Measurements from ENCODE around the gene CHAC2. TPM values are rescaled to one million over a fixed set of nuclear protein-coding genes. Genes with fewer than 3 reads are reported as not detected.
"Not testable (repeated sequence)": the region's sequence is repeated elsewhere in the genome, so short reads cannot be mapped to it uniquely, and the experiment has no call there.

Gene CHAC2
- total RNA-seq (2022) (7.4 and 10.5 TPM in 2 replicates), Bru-seq, nascent RNA (percentile 57 among the genes with signal in this experiment), BruChase-seq, experiment 1, labeled RNA remaining after a 6-hour chase (percentile 71 among the genes with signal in this experiment), BruChase-seq, experiment 2, labeled RNA remaining after a 2-hour chase (percentile 67 among the genes with signal in this experiment)
- long read RNA-seq, transcript CHAC2-201 (3 exons, 1,321 nt) = major isoform, 26 of 31 reads
- long read RNA-seq, partial matches to known transcripts = 0 of 31 reads
- long read RNA-seq, other reads (novel, unspliced or antisense) = 5 of 31 reads

GRCh38 chr2:53767405-53768241, at the start of gene CHAC2:
TSS of gene CHAC2 (plus strand) at chr2:53767804. CDS start at chr2:53767887, 83 bp downstream.
- Mint-ChIP-seq H3K36me3 (ENCODE audit: insufficient read depth, unreplicated experiment) (peaks cover 23% of the 10 kb centered on the region), H3K27ac (ENCODE audit: low read depth, unreplicated experiment) (peak within 1 kb of the TSS; percentile 77), H3K27me3 (ENCODE audit: insufficient read depth, unreplicated experiment) (no peaks in the 10 kb centered on the region), H3K4me1 (ENCODE audit: insufficient read depth, unreplicated experiment) (peaks cover 25% of the 10 kb centered on the region), H3K4me3 (ENCODE audit: unreplicated experiment) (peak within 1 kb of the TSS; percentile 88), H3K9me3 (ENCODE audit: unreplicated experiment) (no peaks in the 10 kb centered on the region)
- peak; percentile 84 for DNase-seq (ENCODE audit: unreplicated experiment)
- BruUV-seq (replicated peaks) = TSS peak; percentile 58
- ChIA-PET CTCF (interaction anchor here (0.7 to 2.4 kb wide), 4 partner anchors 11 to 344 kb away, joined by 3 to 11 read pairs (median 6); partner anchors contain the start of genes ASB3 and ERLEC1), POLR2A (interaction anchor here (0.6 to 3.8 kb wide), 18 partner anchors 9 to 1601 kb away, joined by 3 to 112 read pairs (median 4); partner anchors contain the start of genes ASB3, ERLEC1 and PSME4)
- intact Hi-C loops (cut with micrococcal nuclease) = no loop called here
- no peak for TF ChIP-seq CTCF (IDR thresholded peaks at IDR 0.05; ENCODE audit: unreplicated experiment)

GRCh38 chr2:53720944-53721343, 46.7 kb upstream of the CHAC2 start:
- H3K9me3 Mint-ChIP-seq (ENCODE audit: unreplicated experiment); H3K4me1 Mint-ChIP-seq (ENCODE audit: insufficient read depth, unreplicated experiment); DNase-seq (ENCODE audit: unreplicated experiment); intact Hi-C loops (cut with micrococcal nuclease); H3K4me3 Mint-ChIP-seq (ENCODE audit: unreplicated experiment); H3K36me3 Mint-ChIP-seq (ENCODE audit: insufficient read depth, unreplicated experiment); H3K27me3 Mint-ChIP-seq (ENCODE audit: insufficient read depth, unreplicated experiment); BruUV-seq (replicated peaks); POLR2A ChIA-PET; H3K27ac Mint-ChIP-seq (ENCODE audit: low read depth, unreplicated experiment): not testable (repeated sequence)
- CTCF ChIA-PET = interaction anchor here (0.7 kb wide), 1 partner anchor 548 kb away, joined by 4 read pairs; no protein-coding TSS in a partner anchor

- no peaks in the 10 kb centered on the region for H3K4me1 Mint-ChIP-seq (ENCODE audit: insufficient read depth, unreplicated experiment)
- TF ChIP-seq CTCF (IDR thresholded peaks at IDR 0.05; ENCODE audit: unreplicated experiment) = no peak
These were observed 43.1 kb upstream of the CHAC2 start for GRCh38 chr2:53724536-53724935.

GRCh38 chr2:53725662-53726061, 41.9 kb upstream of the CHAC2 start:
- no peak for TF ChIP-seq CTCF (IDR thresholded peaks at IDR 0.05; ENCODE audit: unreplicated experiment)
- Mint-ChIP-seq H3K4me1 (ENCODE audit: insufficient read depth, unreplicated experiment) (no peaks in the 10 kb centered on the region), H3K36me3 (ENCODE audit: insufficient read depth, unreplicated experiment) (peaks cover 17% of the 10 kb centered on the region), H3K9me3 (ENCODE audit: unreplicated experiment) (no peaks in the 10 kb centered on the region), H3K4me3 (ENCODE audit: unreplicated experiment) (no peak overlapping the region), H3K27ac (ENCODE audit: low read depth, unreplicated experiment) (no peak overlapping the region), H3K27me3 (ENCODE audit: insufficient read depth, unreplicated experiment) (no peaks in the 10 kb centered on the region)
- no TSS peak for BruUV-seq (replicated peaks)
- DNase-seq (ENCODE audit: unreplicated experiment) = no peak
- intact Hi-C loops (cut with micrococcal nuclease) = no loop called here
- ChIA-PET POLR2A (interaction anchor here (0.7 kb wide), 1 partner anchor 47 kb away, joined by 3 read pairs; no protein-coding TSS in a partner anchor), CTCF (interaction anchor here (0.6 kb wide), 1 partner anchor 26 kb away, joined by 3 read pairs; no protein-coding TSS in a partner anchor)

More at GRCh38 chr2:53724536-53724935, 43.1 kb upstream of the CHAC2 start:
- ChIA-PET POLR2A (interaction anchor here (0.6 kb wide), 1 partner anchor 184 kb away, joined by 3 read pairs; no protein-coding TSS in a partner anchor), CTCF (interaction anchor here (0.7 kb wide), 1 partner anchor 828 kb away, joined by 4 read pairs; no protein-coding TSS in a partner anchor)
- DNase-seq (ENCODE audit: unreplicated experiment) = no peak
- no peaks in the 10 kb centered on the region for H3K9me3 Mint-ChIP-seq (ENCODE audit: unreplicated experiment)
- peaks cover 17% of the 10 kb centered on the region for H3K36me3 Mint-ChIP-seq (ENCODE audit: insufficient read depth, unreplicated experiment)
- no peaks in the 10 kb centered on the region for H3K27me3 Mint-ChIP-seq (ENCODE audit: insufficient read depth, unreplicated experiment)
- no peak overlapping the region for H3K4me3 Mint-ChIP-seq (ENCODE audit: unreplicated experiment)
- intact Hi-C loops (cut with micrococcal nuclease) = no loop called here
- BruUV-seq (replicated peaks) = no TSS peak
- H3K27ac Mint-ChIP-seq (ENCODE audit: low read depth, unreplicated experiment) = no peak overlapping the region
